Occipital lobe (tissue), 1 donor: ENCODE data around the gene CLIP4. TPM values are rescaled to one million over a fixed set of nuclear protein-coding genes. Genes with fewer than 3 reads are reported as not detected.

ENCODE experiments used
- total RNA-seq: library from RNA; depleted of rRNA; stranded (reverse); fragments of >200 nt; gene quantifications from one replicate; pipeline ENCODE4 v1.2.3, GENCODE V29; 2014

The CLIP4 gene
- total RNA-seq, 1 donor from 2014 or later = 51.5 TPM

Other genes with a start within 250 kb of the CLIP4 start
- 42.0 TPM for gene TRMT61B, start 245.1 kb upstream of the CLIP4 start, total RNA-seq
- 55.1 TPM for gene WDR43, start 220.7 kb upstream of the CLIP4 start, total RNA-seq
- gene TOGARAM2, start 134.1 kb upstream of the CLIP4 start, total RNA-seq = under 0.01 TPM
- gene PCARE, start 40.9 kb upstream of the CLIP4 start, total RNA-seq = under 0.01 TPM